HG03432 (cell line): Measurements from ENCODE around the gene CRY2.

Experiments used
- ATAC-seq: cut with Tn5 transposase; IDR thresholded peaks from one replicate; pipeline ENCODE4 v1.9.1; 2021; ENCODE audit warnings: mild to moderate bottlenecking, moderate library complexity; ENCODE audit not compliant: unreplicated experiment

The CRY2 gene

DNA sequence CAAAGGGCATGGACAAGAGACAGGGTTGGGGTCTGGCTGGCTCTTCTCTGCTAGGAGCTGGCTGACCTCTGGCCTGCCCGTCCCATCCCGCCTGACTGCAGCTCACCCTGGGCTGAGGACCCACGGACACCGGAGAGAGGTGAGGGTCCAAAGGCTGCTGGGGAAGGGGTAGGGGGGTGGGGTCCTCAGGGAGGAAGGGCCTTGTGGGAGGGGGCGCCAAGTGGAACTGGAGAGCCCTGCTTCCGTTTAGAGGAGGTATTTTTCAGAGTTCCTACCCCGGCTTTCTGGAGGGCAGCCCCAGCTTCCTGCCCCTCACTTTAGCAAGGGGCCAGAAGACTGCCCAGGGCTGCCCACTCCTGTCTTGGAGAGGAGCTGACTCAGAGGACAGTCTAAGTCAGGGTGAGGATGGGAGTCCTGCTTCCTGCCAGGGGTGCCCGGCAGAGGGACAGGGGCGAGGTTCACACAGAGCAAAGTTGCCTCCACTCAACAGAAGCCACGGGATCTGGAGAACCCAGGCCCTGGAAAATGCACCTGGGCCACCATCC, 82.3 kb downstream of the CRY2 start:
- no peak for ATAC-seq

GRCh38 chr11:45930031-45930794, 82.9 kb downstream of the CRY2 start:
- ATAC-seq: peak; percentile 93

- ATAC-seq: no peak
These were observed 83.8 kb downstream of the CRY2 start for GRCh38 chr11:45930951-45931570.

DNA sequence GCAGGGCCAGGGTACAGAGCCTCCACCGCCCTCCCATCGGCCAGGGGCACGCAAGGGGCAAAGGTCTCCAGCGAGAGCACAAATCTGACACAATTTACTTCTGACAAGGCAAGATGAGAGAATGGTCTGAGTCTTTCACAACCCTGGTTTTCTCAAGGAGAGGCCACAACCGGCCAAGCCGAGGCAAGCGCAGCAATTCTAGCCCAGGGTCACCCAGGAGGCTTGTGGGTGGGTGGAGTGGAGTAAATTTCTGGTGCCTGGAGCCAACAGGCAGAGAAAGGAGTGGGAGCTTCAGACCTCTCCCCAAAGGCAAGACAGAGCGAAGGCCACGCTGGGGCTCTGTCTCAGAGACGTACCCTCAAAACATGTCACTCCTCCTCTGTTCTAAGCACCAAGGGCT, 84.5 kb downstream of the CRY2 start:
- no peak for ATAC-seq

DNA sequence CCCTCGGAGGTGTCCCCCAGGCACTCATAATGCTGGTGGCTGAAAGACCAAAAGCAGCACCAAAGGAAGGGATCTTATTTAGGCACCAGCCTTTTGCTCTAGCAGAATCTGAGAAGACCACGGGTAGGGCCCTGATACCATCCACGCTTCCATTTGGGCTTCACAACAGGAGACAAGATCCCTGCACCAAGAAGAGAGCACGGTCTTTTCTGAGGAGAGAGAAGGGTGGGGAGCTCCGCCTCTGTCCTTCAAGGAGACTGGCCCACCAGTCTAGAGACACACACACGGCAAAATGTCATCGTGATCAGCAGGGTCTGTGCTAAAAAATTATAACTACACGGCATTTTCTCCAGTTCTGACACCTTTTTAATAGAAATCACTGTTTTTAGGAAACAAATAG, 84.9 kb downstream of the CRY2 start:
- no peak for ATAC-seq
